ENCODE measurements around the gene CRYZL1. TPM values are rescaled to one million over a fixed set of nuclear protein-coding genes. Genes with fewer than 3 reads are reported as not detected.

The CRYZL1 gene
- total RNA-seq, 1 donor from 2014 or later: 30.7 TPM

DNA sequence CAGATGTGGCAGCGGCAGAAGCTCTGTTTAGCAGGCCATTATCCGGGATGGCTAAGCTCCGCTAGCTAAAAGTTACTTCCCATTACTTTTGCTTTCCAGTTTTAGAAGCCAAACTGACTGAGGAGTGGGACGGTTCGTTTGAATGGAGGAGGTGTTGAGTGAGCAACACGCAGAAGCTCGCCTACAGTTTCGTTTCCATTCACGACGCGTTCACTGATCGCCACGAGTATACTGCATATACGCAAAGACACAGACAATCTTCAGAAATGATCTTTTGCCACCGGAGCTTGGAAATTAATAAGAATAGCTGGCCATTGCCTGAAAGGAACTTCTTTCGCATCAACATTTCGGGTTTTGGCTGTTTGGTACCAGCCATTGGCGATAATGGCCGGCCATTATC lies 84.1 kb downstream of the CRYZL1 start:
- H3K9me3 ChIP-seq (ENCODE audit: insufficient read depth, low read depth, low read length): no peaks in the 10 kb centered on the region
- no peak for FAIRE-seq
- Mint-ChIP-seq H3K9me3 (ENCODE audit: unreplicated experiment) (no peaks in the 10 kb centered on the region), H3K4me3 (ENCODE audit: unreplicated experiment) (no peak overlapping the region), H3K36me3 (ENCODE audit: low read depth, unreplicated experiment) (peaks cover 43% of the 10 kb centered on the region), H3K4me1 (ENCODE audit: low read depth, unreplicated experiment) (peaks cover 7% of the 10 kb centered on the region), H3K27me3 (ENCODE audit: low read depth, unreplicated experiment) (no peaks in the 10 kb centered on the region), H3K27ac (ENCODE audit: unreplicated experiment) (no peak overlapping the region)
- DNase-seq (ENCODE audit: low read depth): no peak
- no peak overlapping the region for H3K27ac ChIP-seq (ENCODE audit: low read depth, low read length)
- peaks cover 97% of the 10 kb centered on the region for H3K79me2 ChIP-seq (ENCODE audit: insufficient read depth, low read length)
- TF ChIP-seq, protein P1, sequence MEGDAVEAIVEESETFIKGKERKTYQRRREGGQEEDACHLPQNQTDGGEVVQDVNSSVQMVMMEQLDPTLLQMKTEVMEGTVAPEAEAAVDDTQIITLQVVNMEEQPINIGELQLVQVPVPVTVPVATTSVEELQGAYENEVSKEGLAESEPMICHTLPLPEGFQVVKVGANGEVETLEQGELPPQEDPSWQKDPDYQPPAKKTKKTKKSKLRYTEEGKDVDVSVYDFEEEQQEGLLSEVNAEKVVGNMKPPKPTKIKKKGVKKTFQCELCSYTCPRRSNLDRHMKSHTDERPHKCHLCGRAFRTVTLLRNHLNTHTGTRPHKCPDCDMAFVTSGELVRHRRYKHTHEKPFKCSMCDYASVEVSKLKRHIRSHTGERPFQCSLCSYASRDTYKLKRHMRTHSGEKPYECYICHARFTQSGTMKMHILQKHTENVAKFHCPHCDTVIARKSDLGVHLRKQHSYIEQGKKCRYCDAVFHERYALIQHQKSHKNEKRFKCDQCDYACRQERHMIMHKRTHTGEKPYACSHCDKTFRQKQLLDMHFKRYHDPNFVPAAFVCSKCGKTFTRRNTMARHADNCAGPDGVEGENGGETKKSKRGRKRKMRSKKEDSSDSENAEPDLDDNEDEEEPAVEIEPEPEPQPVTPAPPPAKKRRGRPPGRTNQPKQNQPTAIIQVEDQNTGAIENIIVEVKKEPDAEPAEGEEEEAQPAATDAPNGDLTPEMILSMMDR (IDR thresholded peaks at IDR 0.05; ENCODE audit: insufficient read depth, low read depth, low read length): no peak
- TF ChIP-seq EZH2 (IDR thresholded peaks at IDR 0.05; ENCODE audit: insufficient read depth, low read length): no peak
- peaks cover 92% of the 10 kb centered on the region for H4K20me1 ChIP-seq (ENCODE audit: insufficient read depth, low read length)
- peaks cover 83% of the 10 kb centered on the region for H3K36me3 ChIP-seq (ENCODE audit: insufficient read depth, low read length)
- no peaks in the 10 kb centered on the region for H3K4me1 ChIP-seq (ENCODE audit: insufficient read depth, low read length)
- H3K4me2 ChIP-seq (ENCODE audit: low read length): no peak overlapping the region
- no peak overlapping the region for H3K9ac ChIP-seq (ENCODE audit: low read length)
- H3K4me3 ChIP-seq (ENCODE audit: insufficient read depth, low read depth, low read length): no peak overlapping the region
- no peaks in the 10 kb centered on the region for H3K27me3 ChIP-seq (ENCODE audit: insufficient read depth, low read length)
- H2AFZ ChIP-seq (ENCODE audit: low read depth, low read length): no peak overlapping the region

DNA sequence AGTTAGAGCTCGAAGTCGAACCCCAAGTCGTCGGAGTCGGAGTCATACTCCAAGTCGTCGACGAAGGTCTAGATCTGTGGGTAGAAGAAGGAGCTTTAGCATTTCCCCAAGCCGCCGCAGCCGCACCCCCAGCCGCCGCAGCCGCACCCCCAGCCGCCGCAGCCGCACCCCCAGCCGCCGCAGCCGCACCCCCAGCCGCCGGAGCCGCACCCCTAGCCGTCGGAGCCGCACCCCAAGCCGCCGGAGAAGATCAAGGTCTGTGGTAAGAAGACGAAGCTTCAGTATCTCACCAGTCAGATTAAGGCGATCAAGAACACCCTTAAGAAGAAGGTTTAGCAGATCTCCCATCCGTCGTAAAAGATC lies 86.6 kb downstream of the CRYZL1 start:
- H3K4me1 ChIP-seq (ENCODE audit: insufficient read depth, low read length): no peaks in the 10 kb centered on the region
- DNase-seq (ENCODE audit: low read depth): no peak
- TF ChIP-seq, protein P1 (IDR thresholded peaks at IDR 0.05; ENCODE audit: insufficient read depth, low read depth, low read length): no peak
- no peak for TF ChIP-seq EZH2 (IDR thresholded peaks at IDR 0.05; ENCODE audit: insufficient read depth, low read length)
- H3K9me3 ChIP-seq (ENCODE audit: insufficient read depth, low read depth, low read length): no peaks in the 10 kb centered on the region
- H3K4me2 ChIP-seq (ENCODE audit: low read length): peak overlapping the region; percentile 12
- Mint-ChIP-seq H3K9me3 (ENCODE audit: unreplicated experiment) (no peaks in the 10 kb centered on the region), H3K27me3 (ENCODE audit: low read depth, unreplicated experiment) (no peaks in the 10 kb centered on the region), H3K27ac (ENCODE audit: unreplicated experiment) (no peak overlapping the region), H3K4me3 (ENCODE audit: unreplicated experiment) (no peak overlapping the region), H3K36me3 (ENCODE audit: low read depth, unreplicated experiment) (peaks cover 42% of the 10 kb centered on the region), H3K4me1 (ENCODE audit: low read depth, unreplicated experiment) (peaks cover 3% of the 10 kb centered on the region)
- H3K27me3 ChIP-seq (ENCODE audit: insufficient read depth, low read length): no peaks in the 10 kb centered on the region
- H3K36me3 ChIP-seq (ENCODE audit: insufficient read depth, low read length): peaks cover 86% of the 10 kb centered on the region
- peaks cover 98% of the 10 kb centered on the region for H3K79me2 ChIP-seq (ENCODE audit: insufficient read depth, low read length)
- H2AFZ ChIP-seq (ENCODE audit: low read depth, low read length): no peak overlapping the region
- peaks cover 98% of the 10 kb centered on the region for H4K20me1 ChIP-seq (ENCODE audit: insufficient read depth, low read length)
- no peak overlapping the region for H3K9ac ChIP-seq (ENCODE audit: low read length)
- H3K4me3 ChIP-seq (ENCODE audit: insufficient read depth, low read depth, low read length): no peak overlapping the region
- FAIRE-seq: no peak
- no peak overlapping the region for H3K27ac ChIP-seq (ENCODE audit: low read depth, low read length)

DNA sequence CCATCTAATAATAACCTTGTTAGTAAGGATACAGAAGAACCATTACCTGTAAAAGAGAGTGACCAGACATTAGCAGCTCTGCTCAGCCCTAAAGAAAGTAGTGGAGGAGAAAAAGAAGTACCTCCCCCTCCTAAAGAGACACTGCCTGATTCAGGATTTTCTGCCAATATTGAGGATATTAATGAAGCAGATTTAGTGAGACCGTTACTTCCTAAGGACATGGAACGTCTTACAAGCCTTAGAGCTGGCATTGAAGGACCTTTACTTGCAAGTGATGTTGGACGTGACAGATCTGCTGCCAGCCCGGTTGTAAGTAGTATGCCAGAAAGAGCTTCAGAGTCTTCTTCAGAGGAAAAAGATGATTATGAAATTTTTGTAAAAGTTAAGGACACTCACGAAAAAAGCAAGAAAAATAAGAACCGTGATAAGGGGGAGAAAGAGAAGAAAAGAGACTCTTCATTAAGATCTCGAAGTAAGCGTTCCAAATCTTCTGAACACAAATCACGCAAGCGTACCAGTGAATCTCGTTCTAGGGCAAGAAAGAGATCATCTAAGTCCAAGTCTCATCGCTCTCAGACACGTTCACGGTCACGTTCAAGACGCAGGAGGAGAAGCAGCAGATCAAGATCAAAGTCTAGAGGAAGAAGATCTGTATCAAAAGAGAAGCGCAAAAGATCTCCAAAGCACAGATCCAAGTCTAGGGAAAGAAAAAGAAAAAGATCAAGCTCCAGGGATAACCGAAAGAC lies 87.1 kb downstream of the CRYZL1 start:
- DNase-seq (ENCODE audit: low read depth) (no peak), FAIRE-seq (no peak)
- peaks cover 86% of the 10 kb centered on the region for H3K36me3 ChIP-seq (ENCODE audit: insufficient read depth, low read length)
- H3K27me3 ChIP-seq (ENCODE audit: insufficient read depth, low read length): no peaks in the 10 kb centered on the region
- TF ChIP-seq EZH2 (IDR thresholded peaks at IDR 0.05; ENCODE audit: insufficient read depth, low read length): no peak
- TF ChIP-seq, protein P1 (IDR thresholded peaks at IDR 0.05; ENCODE audit: insufficient read depth, low read depth, low read length): no peak
- no peaks in the 10 kb centered on the region for H3K4me1 ChIP-seq (ENCODE audit: insufficient read depth, low read length)
- H3K4me2 ChIP-seq (ENCODE audit: low read length): no peak overlapping the region
- peaks cover 98% of the 10 kb centered on the region for H3K79me2 ChIP-seq (ENCODE audit: insufficient read depth, low read length)
- Mint-ChIP-seq H3K9me3 (ENCODE audit: unreplicated experiment) (no peaks in the 10 kb centered on the region), H3K4me1 (ENCODE audit: low read depth, unreplicated experiment) (peaks cover 3% of the 10 kb centered on the region), H3K4me3 (ENCODE audit: unreplicated experiment) (no peak overlapping the region), H3K27me3 (ENCODE audit: low read depth, unreplicated experiment) (no peaks in the 10 kb centered on the region), H3K36me3 (ENCODE audit: low read depth, unreplicated experiment) (peaks cover 39% of the 10 kb centered on the region), H3K27ac (ENCODE audit: unreplicated experiment) (peak overlapping the region; percentile 15)
- no peak overlapping the region for H3K27ac ChIP-seq (ENCODE audit: low read depth, low read length)
- H3K9me3 ChIP-seq (ENCODE audit: insufficient read depth, low read depth, low read length): no peaks in the 10 kb centered on the region
- no peak overlapping the region for H3K4me3 ChIP-seq (ENCODE audit: insufficient read depth, low read depth, low read length)
- H4K20me1 ChIP-seq (ENCODE audit: insufficient read depth, low read length): peaks cover 98% of the 10 kb centered on the region
- no peak overlapping the region for H2AFZ ChIP-seq (ENCODE audit: low read depth, low read length)
- H3K9ac ChIP-seq (ENCODE audit: low read length): no peak overlapping the region
